ENCODE results near the gene TWIST2. TPM values are rescaled to one million over a fixed set of nuclear protein-coding genes. Genes with fewer than 3 reads are reported as not detected.

The TWIST2 gene
- total RNA-seq, 1 experiment from 2014 or later: 5.0 TPM

- no peaks in the 10 kb centered on the region; the same call in 1 of the 2 replicates for H4K20me1 ChIP-seq (ENCODE audit: insufficient read depth)
- H3K4me3 ChIP-seq: no peak overlapping the region
- no peak overlapping the region for H2AFZ ChIP-seq
- intact Hi-C loops (cut with micrococcal nuclease; ENCODE audit: unreplicated experiment): no loop called here
- ChIA-PET CTCF (no interaction called here), POLR2A (ENCODE audit: unreplicated experiment) (no interaction called here)
- no peak for DNase-seq
- H3K27me3 ChIP-seq (ENCODE audit: insufficient read depth, low read depth): peaks cover 94% of the 10 kb centered on the region
- H3K9me3 ChIP-seq (ENCODE audit: insufficient read depth, low read depth): no peaks in the 10 kb centered on the region
- no peaks in the 10 kb centered on the region for H3K79me2 ChIP-seq (ENCODE audit: low read depth)
- no peak overlapping the region for H3K27ac ChIP-seq
- TF ChIP-seq EZH2 (IDR thresholded peaks at IDR 0.05; ENCODE audit: low read depth) (no peak), CTCF (conservative IDR thresholded peaks at IDR 0.05) (no peak)
- H3F3A ChIP-seq (ENCODE audit: insufficient read depth, low read depth): no peaks in the 10 kb centered on the region
- no peak overlapping the region for H3K4me2 ChIP-seq
- H3K9me2 ChIP-seq (ENCODE audit: insufficient read depth): no peaks in the 10 kb centered on the region
- no peaks in the 10 kb centered on the region for H3K36me3 ChIP-seq (ENCODE audit: low read depth)
- no peaks in the 10 kb centered on the region for H3K4me1 ChIP-seq (replicated peaks; ENCODE audit: insufficient read depth)
- BruUV-seq (replicated peaks): no TSS peak
Observed at GRCh38 chr2:238820916-238821315, 27.0 kb upstream of the TWIST2 start.

- no peak overlapping the region for H3K27ac ChIP-seq
- no TSS peak for BruUV-seq (replicated peaks)
- H3K36me3 ChIP-seq (ENCODE audit: low read depth): no peaks in the 10 kb centered on the region
- H3K9me3 ChIP-seq (ENCODE audit: insufficient read depth, low read depth): no peaks in the 10 kb centered on the region
- ChIA-PET POLR2A (ENCODE audit: unreplicated experiment) (no interaction called here), CTCF (no interaction called here)
- no peak for DNase-seq
- H3K27me3 ChIP-seq (ENCODE audit: insufficient read depth, low read depth): peaks cover 93% of the 10 kb centered on the region
- H4K20me1 ChIP-seq (ENCODE audit: insufficient read depth): no peaks in the 10 kb centered on the region; the same call in 1 of the 2 replicates
- no peak overlapping the region for H3K4me3 ChIP-seq
- no peak for TF ChIP-seq EZH2 (IDR thresholded peaks at IDR 0.05; ENCODE audit: low read depth)
- TF ChIP-seq CTCF (conservative IDR thresholded peaks at IDR 0.05): no peak
- H3K4me2 ChIP-seq: no peak overlapping the region
- H3K9me2 ChIP-seq (ENCODE audit: insufficient read depth): no peaks in the 10 kb centered on the region
- H2AFZ ChIP-seq: no peak overlapping the region
- no peaks in the 10 kb centered on the region for H3F3A ChIP-seq (ENCODE audit: insufficient read depth, low read depth)
- intact Hi-C loops (cut with micrococcal nuclease; ENCODE audit: unreplicated experiment): no loop called here
- H3K4me1 ChIP-seq (replicated peaks; ENCODE audit: insufficient read depth): no peaks in the 10 kb centered on the region
- H3K79me2 ChIP-seq (ENCODE audit: low read depth): no peaks in the 10 kb centered on the region
Observed at GRCh38 chr2:238821391-238821790, 26.5 kb upstream of the TWIST2 start.

GRCh38 chr2:238821944-238822670, 25.8 kb upstream of the TWIST2 start:
- no peak for TF ChIP-seq CTCF (conservative IDR thresholded peaks at IDR 0.05)
- TF ChIP-seq EZH2 (IDR thresholded peaks at IDR 0.05; ENCODE audit: low read depth): no peak
- H3K4me3 ChIP-seq: no peak overlapping the region
- H3K27ac ChIP-seq: no peak overlapping the region
- H3K79me2 ChIP-seq (ENCODE audit: low read depth): no peaks in the 10 kb centered on the region
- H3F3A ChIP-seq (ENCODE audit: insufficient read depth, low read depth): no peaks in the 10 kb centered on the region
- no peaks in the 10 kb centered on the region for H3K4me1 ChIP-seq (replicated peaks; ENCODE audit: insufficient read depth)
- H3K4me2 ChIP-seq: no peak overlapping the region
- no peak for DNase-seq
- ChIA-PET CTCF (no interaction called here), POLR2A (ENCODE audit: unreplicated experiment) (no interaction called here)
- H3K36me3 ChIP-seq (ENCODE audit: low read depth): no peaks in the 10 kb centered on the region
- intact Hi-C loops (cut with micrococcal nuclease; ENCODE audit: unreplicated experiment): no loop called here
- no TSS peak for BruUV-seq (replicated peaks)
- H3K9me3 ChIP-seq (ENCODE audit: insufficient read depth, low read depth): no peaks in the 10 kb centered on the region
- H2AFZ ChIP-seq: no peak overlapping the region
- no peaks in the 10 kb centered on the region for H3K9me2 ChIP-seq (ENCODE audit: insufficient read depth)
- no peaks in the 10 kb centered on the region; the same call in 1 of the 2 replicates for H4K20me1 ChIP-seq (ENCODE audit: insufficient read depth)
- H3K27me3 ChIP-seq (ENCODE audit: insufficient read depth, low read depth): peaks cover 91% of the 10 kb centered on the region
